HG03378 (cell line): ENCODE results near the gene PCDH18.

Experiments
- ATAC-seq: cut with Tn5 transposase; IDR thresholded peaks from one replicate; pipeline ENCODE4 v1.9.1; 2021; ENCODE audit warnings: mild to moderate bottlenecking, moderate library complexity; ENCODE audit not compliant: unreplicated experiment

The PCDH18 gene

GRCh38 chr4:137474711-137475301 lies 57.5 kb downstream of the PCDH18 start:
- no peak for ATAC-seq

DNA sequence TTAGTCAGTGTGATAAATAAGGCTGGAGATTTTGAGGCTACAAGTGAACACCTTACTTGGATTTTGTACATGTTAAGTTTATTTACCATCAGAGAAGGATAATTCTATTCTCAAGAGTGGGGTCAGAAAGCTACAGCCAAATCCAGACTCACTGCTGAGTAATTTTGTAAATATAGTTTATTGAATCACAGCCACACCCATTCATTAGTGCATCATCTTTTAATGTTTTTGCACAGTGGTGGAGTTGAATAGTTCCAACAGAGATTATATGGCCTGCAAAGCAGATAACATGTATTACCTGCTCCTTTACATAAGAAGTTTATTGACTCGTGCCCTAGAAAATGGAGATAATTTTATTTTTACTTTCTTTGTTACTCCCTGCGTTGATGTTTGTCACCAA lies 60.4 kb downstream of the PCDH18 start:
- no peak for ATAC-seq

DNA sequence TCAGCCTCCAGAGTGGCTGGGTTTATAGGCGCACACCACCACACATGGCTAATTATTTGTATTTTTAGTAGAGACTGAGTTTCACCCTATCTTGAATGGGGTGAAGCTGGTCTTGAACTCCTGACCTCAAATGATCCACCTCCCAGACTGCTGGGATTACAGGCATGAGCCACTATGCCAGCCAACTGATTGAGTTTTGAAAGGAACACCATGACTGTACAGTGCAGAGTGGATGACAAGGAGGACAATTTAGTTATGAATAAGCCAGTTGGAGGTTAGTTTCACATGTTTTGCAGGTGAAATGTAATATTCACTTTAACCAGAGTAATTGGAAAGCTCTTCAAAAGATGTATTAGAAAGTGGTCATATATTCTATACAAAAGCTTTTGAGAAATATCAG lies 60.8 kb downstream of the PCDH18 start:
- no peak for ATAC-seq

GRCh38 chr4:137470806-137471205 lies 61.5 kb downstream of the PCDH18 start:
- ATAC-seq = no peak
